ENCODE results near the gene ACAA2. TPM values are rescaled to one million over a fixed set of nuclear protein-coding genes. Genes with fewer than 3 reads are reported as not detected.

Gene ACAA2, protein sequence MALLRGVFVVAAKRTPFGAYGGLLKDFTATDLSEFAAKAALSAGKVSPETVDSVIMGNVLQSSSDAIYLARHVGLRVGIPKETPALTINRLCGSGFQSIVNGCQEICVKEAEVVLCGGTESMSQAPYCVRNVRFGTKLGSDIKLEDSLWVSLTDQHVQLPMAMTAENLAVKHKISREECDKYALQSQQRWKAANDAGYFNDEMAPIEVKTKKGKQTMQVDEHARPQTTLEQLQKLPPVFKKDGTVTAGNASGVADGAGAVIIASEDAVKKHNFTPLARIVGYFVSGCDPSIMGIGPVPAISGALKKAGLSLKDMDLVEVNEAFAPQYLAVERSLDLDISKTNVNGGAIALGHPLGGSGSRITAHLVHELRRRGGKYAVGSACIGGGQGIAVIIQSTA
- 10 to 100 TPM; 67.9 to 69.8 TPM for total RNA-seq

- Mint-ChIP-seq H3K9me3 (peaks cover 16% of the 10 kb centered on the region), H3K4me1 (ENCODE audit: low read depth) (peaks cover 36% of the 10 kb centered on the region), H3K27ac (peak within 1 kb of the TSS; percentile 96), H3K36me3 (ENCODE audit: low read depth) (peaks cover 15% of the 10 kb centered on the region), H3K27me3 (ENCODE audit: low read depth) (no peaks in the 10 kb centered on the region), H3K4me3 (peak within 1 kb of the TSS; percentile 90)
- CTCF ChIA-PET = no interaction called here
- intact Hi-C loops (cut with micrococcal nuclease) = loop anchor here (1.0 to 10.0 kb wide), 8 partner anchors 252 to 1882 kb away; partner anchors contain the start of genes C18orf32, CXXC1, MEX3C and RPL17
- DNase-seq = peak; percentile 80
Measured at GRCh38 chr18:49813319-49814146, at the start of gene ACAA2. ACAA2 (minus strand) TSS chr18:49813533; CDS start chr18:49813484, 49 bp downstream.

DNA sequence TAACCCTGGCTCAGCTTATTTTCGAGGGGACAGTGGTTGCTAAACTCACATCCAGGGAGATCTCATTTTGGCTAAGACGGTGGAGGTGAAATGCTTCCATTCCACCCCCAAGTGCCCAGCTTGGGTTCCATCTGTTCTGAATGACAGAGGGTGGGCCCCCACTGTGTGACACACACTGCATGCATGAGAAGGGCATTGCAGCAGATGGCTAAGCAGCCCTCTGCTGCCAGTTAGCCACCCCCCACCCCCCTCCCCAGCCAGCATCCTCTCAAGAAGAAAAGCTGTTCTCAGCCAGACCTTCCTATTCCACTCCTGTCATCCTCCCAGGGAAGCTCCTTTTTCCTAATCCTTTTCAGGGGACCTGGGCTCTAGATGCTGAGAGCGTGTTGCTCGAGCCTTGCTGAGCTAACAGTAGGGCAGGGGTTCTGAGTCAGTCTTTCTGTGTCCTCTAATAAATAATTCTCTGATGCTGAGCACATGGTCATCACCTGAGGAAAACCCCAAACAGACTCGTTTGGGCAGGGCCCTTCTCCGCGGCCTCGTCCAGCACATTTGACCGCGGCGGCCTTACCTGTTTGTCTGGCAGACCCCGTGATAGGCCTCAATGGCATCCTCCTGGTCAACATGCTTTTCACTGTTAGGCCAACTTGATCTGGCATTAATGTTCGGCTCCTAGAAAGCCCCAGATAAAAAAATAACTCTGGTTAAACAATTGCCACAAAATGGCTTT, 49.5 kb upstream of the ACAA2 start:
- CTCF ChIA-PET = interaction anchor here (0.7 to 6.2 kb wide), 6 partner anchors 12 to 366 kb away, joined by 3 to 83 read pairs (median 4); no protein-coding TSS in a partner anchor
- no peaks in the 10 kb centered on the region for H3K9me3 Mint-ChIP-seq
- H3K27me3 Mint-ChIP-seq (ENCODE audit: low read depth) = no peaks in the 10 kb centered on the region
- H3K4me1 Mint-ChIP-seq (ENCODE audit: low read depth) = no peaks in the 10 kb centered on the region
- H3K27ac Mint-ChIP-seq = no peak overlapping the region
- no peaks in the 10 kb centered on the region for H3K36me3 Mint-ChIP-seq (ENCODE audit: low read depth)
- no peak for DNase-seq
- intact Hi-C loops (cut with micrococcal nuclease) = loop anchor here (5.0 kb wide), 1 partner anchor 494 kb away; no protein-coding TSS in a partner anchor
- H3K4me3 Mint-ChIP-seq = no peak overlapping the region

DNA sequence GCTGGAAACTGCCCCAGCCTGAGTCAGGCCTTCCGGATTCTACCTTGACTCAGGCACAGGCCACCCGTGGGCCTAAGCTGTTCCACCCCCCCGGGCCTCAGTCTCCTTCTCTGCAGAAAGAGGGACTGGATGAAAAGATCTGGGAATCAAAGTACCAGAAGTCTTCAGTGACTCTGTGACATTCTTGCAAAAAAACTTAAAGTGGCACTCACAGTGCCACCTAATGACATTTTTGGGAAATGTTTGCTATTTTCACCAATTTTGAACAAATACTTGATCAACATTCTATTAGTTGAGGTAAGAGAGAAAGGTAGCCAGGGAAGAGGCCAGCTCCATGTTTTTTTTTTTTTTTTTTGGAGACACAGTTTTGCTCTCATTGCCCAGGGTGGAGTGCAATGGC, 48.3 kb upstream of the ACAA2 start:
- Mint-ChIP-seq H3K4me1 (ENCODE audit: low read depth) (no peaks in the 10 kb centered on the region), H3K27me3 (ENCODE audit: low read depth) (no peaks in the 10 kb centered on the region), H3K36me3 (ENCODE audit: low read depth) (no peaks in the 10 kb centered on the region), H3K27ac (no peak overlapping the region), H3K4me3 (no peak overlapping the region), H3K9me3 (no peaks in the 10 kb centered on the region)
- intact Hi-C loops (cut with micrococcal nuclease) = loop anchor here (5.0 kb wide), 1 partner anchor 496 kb away; no protein-coding TSS in a partner anchor
- DNase-seq = no peak
- CTCF ChIA-PET = interaction anchor here (0.7 to 6.2 kb wide), 12 partner anchors 10 to 496 kb away, joined by 3 to 83 read pairs (median 4); no protein-coding TSS in a partner anchor

DNA sequence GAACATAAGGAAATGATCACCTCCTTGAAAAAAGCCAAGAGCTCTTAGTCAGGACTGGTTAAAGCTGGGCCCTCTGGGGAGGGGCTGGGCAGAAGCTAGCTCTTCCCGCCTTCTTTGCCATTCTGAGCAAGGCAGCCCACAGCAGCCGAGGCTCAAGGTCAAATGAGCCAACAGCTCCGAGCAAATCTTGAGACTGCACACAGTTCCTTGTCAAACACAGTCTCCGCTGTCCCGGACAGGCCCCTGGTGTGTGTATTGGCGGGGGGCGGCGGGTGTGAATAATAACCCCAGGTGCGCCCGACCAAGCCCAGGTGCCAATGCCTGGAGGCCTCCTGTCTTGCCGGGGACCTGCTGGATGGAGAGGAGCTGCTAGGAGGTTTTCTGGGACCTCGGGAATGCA, 46.4 kb upstream of the ACAA2 start:
- Mint-ChIP-seq H3K27ac (no peak overlapping the region), H3K4me1 (ENCODE audit: low read depth) (no peaks in the 10 kb centered on the region), H3K27me3 (ENCODE audit: low read depth) (no peaks in the 10 kb centered on the region), H3K36me3 (ENCODE audit: low read depth) (no peaks in the 10 kb centered on the region), H3K4me3 (no peak overlapping the region), H3K9me3 (no peaks in the 10 kb centered on the region)
- intact Hi-C loops (cut with micrococcal nuclease) = loop anchor here (5.0 kb wide), 1 partner anchor 498 kb away; no protein-coding TSS in a partner anchor
- DNase-seq = no peak
- CTCF ChIA-PET = interaction anchor here (0.6 to 6.2 kb wide), 15 partner anchors 9 to 498 kb away, joined by 3 to 83 read pairs (median 6); no protein-coding TSS in a partner anchor

GRCh38 chr18:49859021-49859359, 45.7 kb upstream of the ACAA2 start:
- Mint-ChIP-seq H3K27ac (no peak overlapping the region), H3K27me3 (ENCODE audit: low read depth) (no peaks in the 10 kb centered on the region), H3K36me3 (ENCODE audit: low read depth) (no peaks in the 10 kb centered on the region), H3K9me3 (no peaks in the 10 kb centered on the region), H3K4me1 (ENCODE audit: low read depth) (no peaks in the 10 kb centered on the region), H3K4me3 (no peak overlapping the region)
- CTCF ChIA-PET = interaction anchor here (0.6 to 6.2 kb wide), 20 partner anchors 8 to 506 kb away, joined by 3 to 83 read pairs (median 5); no protein-coding TSS in a partner anchor
- intact Hi-C loops (cut with micrococcal nuclease) = no loop called here
- no peak for DNase-seq

- Mint-ChIP-seq H3K4me3 (no peak overlapping the region), H3K36me3 (ENCODE audit: low read depth) (no peaks in the 10 kb centered on the region), H3K4me1 (ENCODE audit: low read depth) (no peaks in the 10 kb centered on the region), H3K27ac (no peak overlapping the region), H3K27me3 (ENCODE audit: low read depth) (no peaks in the 10 kb centered on the region), H3K9me3 (no peaks in the 10 kb centered on the region)
- intact Hi-C loops (cut with micrococcal nuclease) = loop anchor here (1.0 kb wide), 5 partner anchors 129 to 1183 kb away; no protein-coding TSS in a partner anchor
- CTCF ChIA-PET = interaction anchor here (0.6 to 6.2 kb wide), 22 partner anchors 8 to 505 kb away, joined by 3 to 83 read pairs (median 4); no protein-coding TSS in a partner anchor
- peak; percentile 73 for DNase-seq
Measured at GRCh38 chr18:49858309-49859020, 45.1 kb upstream of the ACAA2 start.

DNA sequence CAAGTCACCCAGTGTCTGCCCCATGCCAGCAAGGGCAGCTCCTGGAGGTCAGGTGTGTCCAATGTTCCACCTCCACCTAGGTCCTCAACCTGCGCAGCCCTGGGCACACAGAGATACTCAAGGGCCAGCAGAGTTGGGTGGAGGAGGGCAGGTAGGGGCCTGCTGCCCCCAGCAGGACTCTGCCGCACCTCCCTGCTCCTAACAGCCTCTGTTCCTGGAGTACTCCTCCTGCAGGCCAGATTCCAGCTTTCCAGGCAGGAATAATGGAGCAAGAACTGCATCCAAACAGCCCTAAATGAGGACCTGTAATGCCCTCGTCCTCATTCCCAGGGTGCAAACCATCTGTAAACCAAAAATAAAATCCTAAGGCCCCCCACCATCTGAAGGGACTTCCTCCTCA, 44.4 kb upstream of the ACAA2 start:
- intact Hi-C loops (cut with micrococcal nuclease) = loop anchor here (1.0 kb wide), 5 partner anchors 128 to 1182 kb away; no protein-coding TSS in a partner anchor
- Mint-ChIP-seq H3K27ac (no peak overlapping the region), H3K9me3 (no peaks in the 10 kb centered on the region), H3K4me1 (ENCODE audit: low read depth) (no peaks in the 10 kb centered on the region), H3K27me3 (ENCODE audit: low read depth) (no peaks in the 10 kb centered on the region), H3K4me3 (no peak overlapping the region), H3K36me3 (ENCODE audit: low read depth) (no peaks in the 10 kb centered on the region)
- no peak for DNase-seq
- CTCF ChIA-PET = interaction anchor here (0.6 to 6.2 kb wide), 13 partner anchors 11 to 393 kb away, joined by 3 to 83 read pairs (median 5); no protein-coding TSS in a partner anchor

- H3K27me3 Mint-ChIP-seq (ENCODE audit: low read depth) = no peaks in the 10 kb centered on the region
- no peak for DNase-seq
- H3K27ac Mint-ChIP-seq = no peak overlapping the region
- H3K36me3 Mint-ChIP-seq (ENCODE audit: low read depth) = no peaks in the 10 kb centered on the region
- no peaks in the 10 kb centered on the region for H3K9me3 Mint-ChIP-seq
- intact Hi-C loops (cut with micrococcal nuclease) = no loop called here
- CTCF ChIA-PET = interaction anchor here (0.6 to 1.7 kb wide), 4 partner anchors 108 to 476 kb away, joined by 3 to 7 read pairs (median 4); no protein-coding TSS in a partner anchor
- no peak overlapping the region for H3K4me3 Mint-ChIP-seq
- H3K4me1 Mint-ChIP-seq (ENCODE audit: low read depth) = no peaks in the 10 kb centered on the region
Measured at GRCh38 chr18:49856496-49856895, 43.2 kb upstream of the ACAA2 start.

- H3K9me3 Mint-ChIP-seq = no peaks in the 10 kb centered on the region
- no peak overlapping the region for H3K4me3 Mint-ChIP-seq
- CTCF ChIA-PET = interaction anchor here (0.6 to 1.7 kb wide), 4 partner anchors 108 to 358 kb away, joined by 3 to 7 read pairs (median 4); no protein-coding TSS in a partner anchor
- no peak overlapping the region for H3K27ac Mint-ChIP-seq
- no peaks in the 10 kb centered on the region for H3K27me3 Mint-ChIP-seq (ENCODE audit: low read depth)
- no peaks in the 10 kb centered on the region for H3K4me1 Mint-ChIP-seq (ENCODE audit: low read depth)
- intact Hi-C loops (cut with micrococcal nuclease) = no loop called here
- DNase-seq = no peak
- H3K36me3 Mint-ChIP-seq (ENCODE audit: low read depth) = no peaks in the 10 kb centered on the region
Measured at GRCh38 chr18:49855711-49856415, 42.5 kb upstream of the ACAA2 start.

DNA sequence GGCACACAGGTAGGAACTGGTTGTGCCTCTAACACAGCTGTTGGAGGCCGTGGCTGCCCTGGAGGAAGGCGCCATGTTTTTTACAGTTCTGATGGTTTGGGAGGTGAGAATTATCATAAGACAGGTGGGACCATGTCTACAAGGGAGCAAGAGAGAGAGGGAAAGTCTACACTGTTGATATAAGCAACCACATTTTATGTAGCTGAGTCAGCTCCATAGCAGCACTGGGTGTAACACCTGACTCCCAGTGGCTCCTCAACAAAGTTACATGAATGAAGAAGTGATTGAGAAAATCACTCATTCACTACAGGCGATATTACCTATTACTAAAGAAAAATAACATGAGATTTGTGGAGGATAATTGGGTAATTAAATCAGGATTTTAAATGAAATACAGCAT, 41.3 kb upstream of the ACAA2 start:
- H3K4me1 Mint-ChIP-seq (ENCODE audit: low read depth) = no peaks in the 10 kb centered on the region
- H3K27me3 Mint-ChIP-seq (ENCODE audit: low read depth) = no peaks in the 10 kb centered on the region
- DNase-seq = no peak
- no peak overlapping the region for H3K4me3 Mint-ChIP-seq
- H3K27ac Mint-ChIP-seq = no peak overlapping the region
- H3K36me3 Mint-ChIP-seq (ENCODE audit: low read depth) = no peaks in the 10 kb centered on the region
- H3K9me3 Mint-ChIP-seq = no peaks in the 10 kb centered on the region
- CTCF ChIA-PET = no interaction called here
- intact Hi-C loops (cut with micrococcal nuclease) = no loop called here

DNA sequence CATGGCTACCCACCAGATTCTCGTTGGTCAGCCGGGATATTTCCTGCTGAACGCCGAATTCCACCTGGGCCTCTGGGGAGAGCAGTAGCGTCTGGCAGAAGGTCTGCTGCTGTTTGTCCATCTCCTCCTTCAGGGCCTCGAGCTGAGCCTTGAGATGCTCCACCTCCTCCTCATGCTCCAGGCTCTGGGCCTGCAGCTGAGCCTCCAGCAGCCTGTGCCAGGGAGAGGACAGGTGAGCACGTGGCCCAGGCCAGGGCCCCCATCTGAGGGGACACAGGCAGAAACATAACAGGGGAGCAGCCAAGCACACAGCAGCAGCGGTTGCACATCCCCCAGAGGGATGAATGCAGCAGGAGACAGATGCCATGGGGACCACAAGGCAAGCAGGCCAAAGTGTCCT, 40.1 kb upstream of the ACAA2 start:
- CTCF ChIA-PET = no interaction called here
- Mint-ChIP-seq H3K27ac (no peak overlapping the region), H3K9me3 (no peaks in the 10 kb centered on the region), H3K4me1 (ENCODE audit: low read depth) (no peaks in the 10 kb centered on the region), H3K4me3 (no peak overlapping the region), H3K27me3 (ENCODE audit: low read depth) (peaks cover 6% of the 10 kb centered on the region), H3K36me3 (ENCODE audit: low read depth) (no peaks in the 10 kb centered on the region)
- intact Hi-C loops (cut with micrococcal nuclease) = no loop called here
- DNase-seq = no peak

All from activated naive CD4-positive, alpha-beta T cell treated with anti-CD3 and anti-CD28 coated beads for 36 hours (primary cell).